Colonic mucosa (tissue), 4 donors: ENCODE results near the gene SLC9A9. TPM values are rescaled to one million over a fixed set of nuclear protein-coding genes. Genes with fewer than 3 reads are reported as not detected.
"Not testable (repeated sequence)": the region's sequence is repeated elsewhere in the genome, so short reads cannot be mapped to it uniquely, and the experiment has no call there.

Source experiments
- DNase-seq: peaks from one replicate; pipeline ENCODE4 v3.0.0-alpha.2; 2020
- H3K27ac ChIP-seq: fragments of 200-600 bp; one replicate; pipeline ENCODE4 v1.8.0; 2021
- H3K27me3 ChIP-seq: fragments of 200-600 bp; one replicate; pipeline ENCODE4 v1.8.0; 2021
- H3K36me3 ChIP-seq: fragments of 200-600 bp; one replicate; pipeline ENCODE4 v1.8.0; 2021
- H3K4me1 ChIP-seq: fragments of 200-600 bp; one replicate; pipeline ENCODE4 v1.8.0; 2021; ENCODE audit warnings: mild to moderate bottlenecking
- H3K4me3 ChIP-seq: fragments of 200-600 bp; one replicate; pipeline ENCODE4 v1.8.0; 2021
- H3K9ac ChIP-seq, 2 donors: one replicate each; pipeline ENCODE4 v1.7.0; 2013; ENCODE audit warnings: control low read depth in 2 of 2, low read depth in 2 of 2, low read length in 2 of 2
- H3K9me3 ChIP-seq: fragments of 200-600 bp; one replicate; pipeline ENCODE4 v1.8.0; 2021
- intact Hi-C: fragments of 100-400 bp; cut with DNase I; formaldehyde crosslinking; loops from one replicate; pipeline ENCODE4 v1.14.1; 2022
- total RNA-seq, 2 donors: library from RNA; stranded (reverse); fragmentation: NEBNext Ultra II Directional in 1 of 2; extraction: Animal tissue kit (Norgen Biotek cat#: 25700) in 1 of 2; gene quantifications; one replicate each; pipeline ENCODE4 v1.2.1, GENCODE V29; 2021
- TF ChIP-seq, protein P1 (sequence below): fragments of 200-600 bp; IDR thresholded peaks from one replicate; pipeline ENCODE4 v1.8.0; 2022; ENCODE audit warnings: antibody characterized with exemption, mild to moderate bottlenecking
- donor health status: healthy.
- donor health status: DM: no; HTN: no; CAD: no.
- donor health status: DM: no; HTN: no; CAD: no.

SLC9A9 gene
- total RNA-seq, 2 donors from 2014 or later: 2.5 to 6.5 TPM

DNA sequence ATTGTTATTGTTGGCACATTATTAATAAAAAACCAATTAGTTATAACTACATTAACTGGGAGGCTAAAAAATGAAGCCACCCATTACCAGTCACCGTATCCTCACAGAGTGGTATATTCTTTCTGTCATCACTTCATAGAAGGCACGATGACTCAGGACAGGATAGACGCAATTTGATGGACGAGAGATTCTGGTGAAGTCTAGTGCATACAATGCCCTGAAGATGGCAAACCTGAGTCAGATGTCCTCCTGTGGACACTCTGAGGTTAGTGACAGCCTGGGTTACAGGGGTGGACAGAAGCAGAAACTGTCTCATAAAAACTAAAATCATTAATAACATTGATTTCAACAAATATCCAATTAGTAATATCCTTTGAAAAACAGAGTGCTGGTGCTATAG, 150.3 kb downstream of the SLC9A9 start:
- Histone ChIP-seq H3K4me3 (no peak overlapping the region), H3K4me1 (no peaks in the 10 kb centered on the region)

DNA sequence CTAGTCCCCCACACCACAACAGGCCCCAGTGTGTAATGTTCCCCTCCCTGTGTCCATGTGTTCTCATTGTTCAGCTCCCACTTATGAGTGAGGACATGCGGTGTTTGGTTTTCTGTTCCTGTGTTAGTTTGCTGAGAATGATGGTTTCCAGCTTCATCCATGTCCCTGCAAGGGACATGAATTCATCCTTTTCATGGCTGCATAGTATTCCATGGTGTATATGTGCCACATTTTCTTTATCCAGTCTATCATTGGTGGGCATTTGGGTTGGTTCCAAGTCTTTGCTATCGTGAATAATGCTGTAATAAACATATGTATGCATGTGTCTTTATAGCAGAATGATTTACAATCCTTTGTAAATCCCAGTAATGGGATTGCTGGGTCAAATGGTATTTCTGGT, 152.9 kb downstream of the SLC9A9 start:
- H3K9ac ChIP-seq, intact Hi-C loops, H3K27me3 ChIP-seq, H3K9me3 ChIP-seq, H3K4me3 ChIP-seq, H3K27ac ChIP-seq, DNase-seq, H3K36me3 ChIP-seq, H3K4me1 ChIP-seq: not testable (repeated sequence)

More for the DNA sequence above, 150.3 kb downstream of the SLC9A9 start:
- H3K9ac ChIP-seq: no peak overlapping the region
- DNase-seq: no peak
- no peaks in the 10 kb centered on the region for H3K27me3 ChIP-seq
- no peaks in the 10 kb centered on the region for H3K9me3 ChIP-seq
- H3K36me3 ChIP-seq: no peaks in the 10 kb centered on the region
- TF ChIP-seq, protein P1, sequence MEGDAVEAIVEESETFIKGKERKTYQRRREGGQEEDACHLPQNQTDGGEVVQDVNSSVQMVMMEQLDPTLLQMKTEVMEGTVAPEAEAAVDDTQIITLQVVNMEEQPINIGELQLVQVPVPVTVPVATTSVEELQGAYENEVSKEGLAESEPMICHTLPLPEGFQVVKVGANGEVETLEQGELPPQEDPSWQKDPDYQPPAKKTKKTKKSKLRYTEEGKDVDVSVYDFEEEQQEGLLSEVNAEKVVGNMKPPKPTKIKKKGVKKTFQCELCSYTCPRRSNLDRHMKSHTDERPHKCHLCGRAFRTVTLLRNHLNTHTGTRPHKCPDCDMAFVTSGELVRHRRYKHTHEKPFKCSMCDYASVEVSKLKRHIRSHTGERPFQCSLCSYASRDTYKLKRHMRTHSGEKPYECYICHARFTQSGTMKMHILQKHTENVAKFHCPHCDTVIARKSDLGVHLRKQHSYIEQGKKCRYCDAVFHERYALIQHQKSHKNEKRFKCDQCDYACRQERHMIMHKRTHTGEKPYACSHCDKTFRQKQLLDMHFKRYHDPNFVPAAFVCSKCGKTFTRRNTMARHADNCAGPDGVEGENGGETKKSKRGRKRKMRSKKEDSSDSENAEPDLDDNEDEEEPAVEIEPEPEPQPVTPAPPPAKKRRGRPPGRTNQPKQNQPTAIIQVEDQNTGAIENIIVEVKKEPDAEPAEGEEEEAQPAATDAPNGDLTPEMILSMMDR: no peak
- no peak overlapping the region for H3K27ac ChIP-seq
- intact Hi-C loops: no loop called here

DNA sequence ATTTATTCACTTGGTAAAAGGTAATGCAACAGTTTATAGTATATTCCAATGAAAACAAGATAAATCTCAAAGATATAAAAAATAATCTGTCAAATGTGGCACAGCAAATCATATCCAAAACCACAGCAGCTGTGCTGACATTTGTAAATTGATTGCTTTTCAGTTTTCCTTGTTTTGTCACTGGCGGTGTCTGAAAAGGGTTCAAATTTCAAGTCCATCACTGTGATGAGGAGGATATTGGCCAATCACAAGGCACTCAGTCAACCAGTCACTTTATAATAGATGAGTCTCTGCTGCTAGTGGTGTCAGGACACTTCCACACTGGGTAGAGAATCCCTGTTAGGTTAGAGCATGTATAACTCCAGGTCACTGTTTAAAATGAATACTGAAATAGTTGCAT, 154.8 kb downstream of the SLC9A9 start:
- H3K27ac ChIP-seq: no peak overlapping the region
- no peaks in the 10 kb centered on the region for H3K4me1 ChIP-seq
- no peak overlapping the region for H3K9ac ChIP-seq
- no peaks in the 10 kb centered on the region for H3K27me3 ChIP-seq
- TF ChIP-seq, protein P1: no peak
- DNase-seq: no peak
- no peak overlapping the region for H3K4me3 ChIP-seq
- H3K36me3 ChIP-seq: no peaks in the 10 kb centered on the region
- H3K9me3 ChIP-seq: no peaks in the 10 kb centered on the region
- intact Hi-C loops: no loop called here

DNA sequence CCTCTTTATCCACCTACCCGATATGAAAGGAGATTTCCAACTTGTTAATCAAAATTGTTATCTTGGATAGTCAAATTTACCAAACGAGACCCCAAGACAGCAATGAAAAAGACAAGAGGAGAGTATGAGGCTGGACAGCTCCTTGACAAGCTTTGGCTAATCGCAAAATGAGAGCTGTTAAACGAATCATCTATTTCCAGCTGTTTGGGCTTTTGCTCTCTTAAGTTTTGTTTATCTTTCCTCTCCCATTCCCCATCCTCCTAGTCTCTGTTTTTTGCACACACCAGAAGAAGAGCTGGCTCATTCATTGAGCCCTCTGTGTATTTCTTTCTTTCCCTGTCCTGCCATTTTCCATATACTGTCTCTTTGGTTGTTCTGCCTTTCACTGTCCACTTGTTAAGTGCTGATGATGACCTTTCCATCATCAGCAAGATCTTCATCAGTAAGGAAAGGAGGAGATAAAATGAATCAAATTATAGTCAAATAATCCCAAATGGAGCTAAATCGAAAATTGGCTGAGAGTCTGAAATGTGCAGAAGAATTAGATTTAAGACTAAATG, 161.6 kb downstream of the SLC9A9 start:
- TF ChIP-seq, protein P1: no peak
- Histone ChIP-seq H3K9ac (no peak overlapping the region), H3K27me3 (no peaks in the 10 kb centered on the region), H3K27ac (no peak overlapping the region), H3K4me1 (no peaks in the 10 kb centered on the region), H3K36me3 (no peaks in the 10 kb centered on the region), H3K9me3 (no peaks in the 10 kb centered on the region), H3K4me3 (no peak overlapping the region)
- intact Hi-C loops: no loop called here
- no peak for DNase-seq

DNA sequence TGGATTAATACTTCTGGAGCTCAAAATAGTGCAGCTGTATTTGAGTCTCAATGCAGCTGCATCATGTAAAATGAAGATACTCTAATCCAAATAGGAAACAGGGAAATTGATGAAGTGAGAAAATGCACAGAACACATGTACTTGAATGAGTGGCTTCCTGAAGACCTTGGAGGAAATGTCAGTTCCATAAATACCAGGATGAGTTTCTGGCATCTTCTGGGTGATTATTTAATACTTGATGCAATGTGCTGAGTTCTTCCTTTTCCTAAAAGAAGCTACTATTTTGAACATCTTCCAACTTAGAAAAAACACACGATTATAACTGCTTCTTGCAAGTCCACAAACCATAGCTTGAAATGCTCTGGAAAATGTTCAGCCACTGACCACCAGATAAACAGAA, 162.8 kb downstream of the SLC9A9 start:
- TF ChIP-seq, protein P1: no peak
- Histone ChIP-seq H3K4me1 (no peaks in the 10 kb centered on the region), H3K27me3 (no peaks in the 10 kb centered on the region), H3K36me3 (no peaks in the 10 kb centered on the region), H3K9me3 (no peaks in the 10 kb centered on the region), H3K27ac (no peak overlapping the region), H3K4me3 (no peak overlapping the region), H3K9ac (no peak overlapping the region)
- intact Hi-C loops: no loop called here
- no peak for DNase-seq

DNA sequence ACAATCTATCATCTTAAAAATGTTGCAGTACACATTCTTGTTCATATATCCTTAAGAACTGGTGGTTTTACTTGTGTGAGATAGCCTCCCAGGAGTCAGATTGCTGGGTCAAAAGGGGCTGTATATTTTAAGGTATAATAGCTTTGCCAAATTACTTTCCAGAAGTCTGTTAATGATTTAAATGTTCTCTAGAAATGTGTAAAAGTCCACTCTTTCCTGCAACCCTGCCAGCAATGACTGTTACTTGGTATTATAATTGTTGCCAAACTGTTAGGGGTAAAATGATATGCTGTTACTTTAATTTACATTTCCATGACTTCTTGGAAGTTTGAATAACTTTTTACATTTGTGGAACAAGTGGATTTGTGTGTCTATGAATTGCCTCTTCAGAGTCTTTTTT, 170.8 kb downstream of the SLC9A9 start:
- Histone ChIP-seq H3K4me3 (no peak overlapping the region), H3K4me1 (no peaks in the 10 kb centered on the region), H3K27me3 (no peaks in the 10 kb centered on the region), H3K9ac (no peak overlapping the region), H3K36me3 (no peaks in the 10 kb centered on the region), H3K9me3 (no peaks in the 10 kb centered on the region), H3K27ac (no peak overlapping the region)
- no peak for DNase-seq
- intact Hi-C loops: no loop called here
- TF ChIP-seq, protein P1: no peak
